GM10847 (cell line): Measurements from ENCODE around the gene ATL1.

ENCODE experiments used
- POLR2A ChIP-seq: IDR thresholded peaks from 2 replicates; pipeline ENCODE4 v1.6.1; 2011; ENCODE audit not compliant: insufficient read length; ENCODE audit errors: extremely low read depth

The ATL1 gene

DNA sequence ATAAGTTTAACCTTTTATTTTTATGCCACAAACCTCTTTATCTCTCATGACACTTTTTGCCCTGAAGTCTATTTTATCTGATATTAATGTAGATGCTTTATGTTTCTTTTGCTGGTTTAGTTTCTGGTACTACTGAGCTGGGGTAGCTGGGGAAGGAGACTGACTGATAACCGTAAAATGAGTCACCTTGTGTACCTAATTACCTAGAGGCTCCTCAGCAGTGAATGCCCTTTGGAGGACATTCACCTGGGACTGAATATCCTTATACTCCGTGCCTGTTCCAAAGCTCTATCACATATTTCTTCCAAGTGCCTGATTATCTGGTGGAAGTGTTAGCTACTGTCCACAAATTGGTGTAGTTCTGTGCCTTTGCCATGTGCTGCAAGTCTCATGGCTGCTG lies 13.9 kb downstream of the ATL1 start:
- no peak for TF ChIP-seq POLR2A

DNA sequence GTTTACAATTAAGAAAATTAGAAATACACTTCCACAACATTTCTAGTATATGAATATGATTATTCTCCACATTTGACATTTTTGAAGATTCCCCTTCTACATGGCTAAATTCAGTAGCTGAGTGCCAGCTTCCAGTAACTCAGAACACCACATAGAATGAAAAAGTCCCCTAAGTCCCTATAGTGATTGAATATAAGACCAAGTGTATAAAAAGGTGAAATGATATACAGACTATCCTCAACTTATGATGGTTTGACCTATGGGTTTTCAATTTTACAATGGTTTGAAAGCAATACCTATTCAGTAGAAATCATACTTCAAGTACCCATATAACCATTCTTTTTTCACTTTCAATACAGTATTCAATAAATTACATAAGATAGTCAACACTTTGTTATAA lies 15.8 kb downstream of the ATL1 start:
- no peak for TF ChIP-seq POLR2A

DNA sequence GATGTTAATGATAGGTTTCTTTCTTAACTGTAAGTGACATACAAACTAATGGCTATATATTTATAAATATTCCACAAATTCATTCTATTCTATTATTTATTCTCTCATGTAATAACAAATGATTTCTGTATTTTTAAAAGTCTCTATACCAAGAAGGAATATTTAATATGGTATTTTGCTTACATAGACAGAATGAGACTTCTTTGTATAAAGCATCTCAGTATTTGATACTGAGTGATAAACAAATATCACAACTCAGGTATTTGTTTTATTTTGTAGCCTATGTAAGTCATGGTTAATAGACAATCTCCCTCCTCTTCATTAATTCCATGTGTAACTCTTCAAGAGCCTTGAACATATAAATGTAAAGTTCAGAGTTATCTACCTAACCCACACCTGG lies 18.0 kb downstream of the ATL1 start:
- no peak for TF ChIP-seq POLR2A

DNA sequence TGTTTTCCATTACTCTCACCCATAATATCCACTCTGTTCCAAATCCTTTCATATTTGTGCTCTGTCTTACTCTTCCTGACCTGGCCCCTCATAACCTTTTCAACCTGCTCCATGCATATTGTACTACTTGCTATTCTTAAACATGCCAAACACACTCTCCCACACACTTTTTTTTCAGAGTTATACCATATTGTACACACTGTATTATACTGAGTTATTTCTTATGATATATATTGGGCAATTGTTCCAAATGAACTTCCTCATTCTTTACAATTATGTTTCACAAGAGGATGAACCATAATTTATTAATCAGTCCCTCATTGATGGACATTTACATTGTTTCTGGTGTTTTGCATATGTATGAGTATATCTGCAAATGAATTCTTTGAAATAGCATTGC lies 18.5 kb downstream of the ATL1 start:
- TF ChIP-seq POLR2A: no peak

- TF ChIP-seq POLR2A: no peak
These were observed 30.5 kb downstream of the ATL1 start for GRCh38 chr14:50590464-50590863.

DNA sequence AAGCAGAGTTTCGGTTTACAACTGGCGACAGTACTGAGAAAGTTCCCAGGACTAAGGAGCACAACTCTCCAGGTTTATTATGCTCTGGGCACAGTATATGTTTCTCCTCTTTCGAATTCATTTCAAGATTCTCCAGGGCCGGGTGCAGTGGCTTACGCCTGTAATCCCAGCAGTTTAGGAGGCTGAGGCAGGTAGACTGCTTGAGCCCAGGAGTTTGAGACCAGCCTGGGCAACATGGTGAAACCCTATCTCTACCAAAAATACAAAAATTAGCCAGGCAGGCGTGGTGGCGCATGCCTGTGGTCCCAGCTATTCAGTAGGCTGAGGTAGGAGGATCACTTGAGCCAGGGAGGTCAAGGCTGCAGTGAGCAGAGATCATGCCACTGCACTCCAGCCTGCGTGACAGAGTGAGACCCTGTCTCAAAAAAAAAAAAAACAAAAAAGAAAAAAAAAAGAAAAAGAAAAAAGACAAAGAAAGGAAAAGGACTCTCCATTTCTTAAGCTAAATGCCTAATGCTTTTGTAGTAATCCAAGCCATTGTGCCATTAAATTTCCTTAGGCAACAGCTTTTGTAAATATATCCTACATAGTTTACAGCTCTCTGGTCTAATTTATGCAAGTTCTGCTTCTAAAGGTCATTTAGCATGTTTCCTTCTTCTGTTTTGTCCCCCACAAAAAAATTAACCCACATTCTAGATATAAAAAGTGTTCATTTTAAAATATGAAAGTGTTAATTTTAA lies 34.8 kb downstream of the ATL1 start:
- TF ChIP-seq POLR2A: no peak

GRCh38 chr14:50598765-50599164 lies 38.8 kb downstream of the ATL1 start:
- no peak for TF ChIP-seq POLR2A

DNA sequence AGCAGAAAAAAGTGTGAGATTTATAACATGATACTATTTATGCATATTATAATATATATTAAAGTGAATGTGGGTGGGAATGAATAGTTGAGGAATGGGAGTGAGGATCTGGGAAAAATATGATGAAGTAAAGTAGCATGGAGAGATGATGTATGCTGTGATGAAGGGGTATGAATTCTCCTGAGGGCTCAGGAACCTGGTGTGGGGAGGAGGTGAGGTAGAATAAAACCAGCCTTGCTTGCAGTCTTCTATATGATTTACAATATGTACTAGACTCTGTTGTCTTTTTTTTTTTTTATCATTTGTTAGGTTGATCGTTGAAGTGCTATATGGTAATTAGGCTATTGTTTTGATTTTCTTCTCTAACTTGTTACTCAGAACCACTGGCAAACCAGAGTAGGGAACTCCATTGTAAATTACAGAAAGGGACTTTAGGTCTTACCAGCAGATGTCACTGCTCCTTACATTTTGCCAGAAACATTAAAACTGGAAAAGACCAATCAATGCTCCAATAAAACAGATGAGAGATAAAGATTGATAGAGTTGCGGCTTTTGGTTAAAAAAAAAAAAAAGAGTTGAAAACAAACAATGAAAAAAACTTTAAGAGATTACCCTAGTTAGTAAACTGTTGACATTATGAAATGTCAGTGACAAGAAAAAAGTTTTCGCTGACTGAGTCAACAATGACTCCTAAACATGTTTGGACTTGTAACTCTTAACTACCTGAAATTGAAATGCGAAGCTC lies 39.9 kb downstream of the ATL1 start:
- TF ChIP-seq POLR2A: no peak

DNA sequence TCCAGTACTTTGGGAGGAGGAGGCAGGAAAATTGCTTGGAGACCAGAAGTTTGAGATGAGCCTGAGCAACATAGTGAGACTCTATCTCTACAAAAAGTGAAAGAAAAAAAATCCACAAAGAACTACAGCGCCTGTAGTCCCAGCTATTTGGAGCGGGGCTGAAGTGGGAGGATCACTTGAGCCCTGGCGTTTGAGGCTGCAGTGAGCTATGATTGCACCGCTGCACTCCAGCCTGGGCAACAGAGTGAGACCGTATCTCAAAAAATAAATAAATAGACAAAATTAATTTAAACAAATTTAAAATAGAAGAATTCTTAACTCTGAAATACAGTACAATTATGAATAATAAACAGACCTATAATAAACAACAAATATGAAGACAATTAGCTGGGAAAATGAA lies 40.9 kb downstream of the ATL1 start:
- no peak for TF ChIP-seq POLR2A

DNA sequence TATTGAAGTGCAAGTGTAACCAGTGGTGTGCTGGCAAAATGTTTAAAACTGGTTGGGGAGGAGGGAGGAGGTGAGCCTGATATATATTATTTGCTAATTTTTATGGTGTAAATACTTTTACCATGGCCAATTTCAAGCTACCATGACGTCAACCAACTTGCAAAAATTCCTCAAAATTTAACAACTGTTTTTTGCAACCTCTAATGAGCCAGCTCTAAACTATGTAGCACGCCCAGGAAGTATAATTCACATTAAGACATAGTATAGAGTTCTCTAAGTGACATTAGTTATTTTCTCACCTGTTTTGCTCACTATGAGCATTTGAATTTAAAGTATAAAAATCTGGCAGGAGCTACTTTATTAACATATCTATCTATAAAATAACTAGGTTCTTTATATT lies 41.4 kb downstream of the ATL1 start:
- no peak for TF ChIP-seq POLR2A

DNA sequence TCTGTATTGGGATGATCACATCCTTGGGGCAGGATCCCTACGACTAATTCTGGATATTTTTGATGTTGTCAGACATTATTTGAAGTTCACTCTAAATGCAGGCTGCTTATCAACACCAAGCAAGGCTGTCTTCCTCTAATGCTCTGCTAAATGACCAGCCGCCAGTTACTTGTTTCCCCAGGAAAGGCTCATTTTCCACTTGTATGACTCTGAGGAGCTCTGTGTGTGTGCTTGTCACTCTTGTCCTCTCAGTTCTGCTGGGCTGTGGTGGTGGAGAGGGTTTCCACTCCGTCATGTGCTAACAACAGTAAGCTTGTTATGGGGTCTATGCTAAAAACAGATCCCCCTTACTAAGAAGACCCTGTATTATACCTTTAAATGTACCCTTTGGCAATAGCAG lies 42.1 kb downstream of the ATL1 start:
- no peak for TF ChIP-seq POLR2A

- TF ChIP-seq POLR2A: no peak
These were observed 43.6 kb downstream of the ATL1 start for GRCh38 chr14:50603565-50603964.

DNA sequence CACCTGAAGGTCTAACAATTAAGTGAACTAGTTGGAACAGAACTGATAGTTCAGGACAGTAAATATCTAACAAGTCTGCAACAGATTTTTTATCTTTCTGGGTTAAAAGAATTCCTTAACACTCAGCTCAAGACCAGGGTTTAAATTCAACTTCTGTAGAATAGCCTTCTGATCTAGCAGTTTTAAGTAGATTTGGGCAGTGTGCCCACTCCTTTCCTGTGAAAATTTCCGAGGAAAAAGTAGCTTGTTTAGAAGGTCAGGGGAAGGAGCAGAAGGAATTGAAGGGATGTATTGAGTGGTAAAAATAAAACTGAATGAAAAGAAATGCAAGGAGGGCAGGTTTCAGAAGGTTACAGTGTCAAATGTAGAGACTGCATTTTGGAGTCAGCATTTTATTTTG lies 45.8 kb downstream of the ATL1 start:
- TF ChIP-seq POLR2A: no peak

DNA sequence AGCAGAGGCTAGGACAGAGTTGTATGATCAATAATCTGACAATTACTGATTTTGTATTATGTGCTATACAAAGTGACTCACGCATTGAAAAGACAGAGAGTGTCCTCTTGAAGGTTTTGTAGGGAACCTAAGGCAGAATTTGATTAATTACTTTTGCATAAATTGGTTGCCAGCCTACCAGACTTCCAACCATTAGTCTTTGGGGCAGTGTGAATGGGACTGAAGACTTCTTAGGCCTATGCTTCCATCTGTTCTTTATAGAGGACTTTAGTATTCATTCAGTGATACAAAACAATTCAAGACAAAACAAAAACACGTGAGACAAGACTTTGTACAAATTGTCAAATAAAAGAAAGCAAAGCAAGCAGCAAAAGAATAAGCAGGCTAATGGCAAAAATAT lies 46.5 kb downstream of the ATL1 start:
- no peak for TF ChIP-seq POLR2A

GRCh38 chr14:50607181-50607580 lies 47.2 kb downstream of the ATL1 start:
- no peak for TF ChIP-seq POLR2A

DNA sequence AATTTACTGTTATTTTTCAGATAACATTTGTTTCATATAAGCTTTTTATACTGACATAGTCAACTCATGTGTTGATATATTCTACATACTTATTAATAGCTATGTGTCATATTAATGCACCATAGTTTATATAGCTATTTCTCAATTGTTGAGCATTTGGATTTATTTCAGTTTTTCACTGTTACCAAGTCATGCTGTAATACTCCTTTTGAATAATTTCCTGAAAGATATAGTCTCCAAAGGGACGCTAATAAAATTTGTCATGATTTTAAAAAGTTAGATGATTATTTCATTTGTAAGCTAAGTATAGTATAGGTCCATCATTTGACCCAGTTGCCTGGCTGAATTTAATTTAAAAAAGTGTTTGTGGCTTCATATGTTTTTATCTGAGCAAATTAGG lies 47.8 kb downstream of the ATL1 start:
- no peak for TF ChIP-seq POLR2A
